Measurements from ENCODE around the gene ALDH1A1.

The ALDH1A1 gene

GRCh38 chr9:72914750-72915149 is 38.1 kb downstream of the ALDH1A1 start:
- DNase-seq = no peak

- no peak for DNase-seq
Measured at GRCh38 chr9:72913382-72914009, 39.4 kb downstream of the ALDH1A1 start.

GRCh38 chr9:72912476-72913381 is 40.1 kb downstream of the ALDH1A1 start:
- no peak for DNase-seq

- DNase-seq = no peak
Measured at GRCh38 chr9:72911816-72912215, 41.0 kb downstream of the ALDH1A1 start.

- DNase-seq = no peak
Measured at GRCh38 chr9:72911247-72911775, 41.5 kb downstream of the ALDH1A1 start.

GRCh38 chr9:72909428-72909827 is 43.4 kb downstream of the ALDH1A1 start:
- no peak for DNase-seq

GRCh38 chr9:72907421-72907820 is 45.4 kb downstream of the ALDH1A1 start:
- DNase-seq = no peak

GRCh38 chr9:72906810-72907209 is 46.0 kb downstream of the ALDH1A1 start:
- DNase-seq = no peak

GRCh38 chr9:72905514-72906480 is 47.1 kb downstream of the ALDH1A1 start:
- no peak for DNase-seq

GRCh38 chr9:72904267-72905093 is 48.4 kb downstream of the ALDH1A1 start:
- no peak for DNase-seq

GRCh38 chr9:72903103-72903502 is 49.8 kb downstream of the ALDH1A1 start:
- DNase-seq = no peak

- peak; percentile 47 for DNase-seq
Measured at GRCh38 chr9:72902268-72902667, 50.6 kb downstream of the ALDH1A1 start.

GRCh38 chr9:72899734-72900477 is 52.9 kb downstream of the ALDH1A1 start:
- no peak for DNase-seq

GRCh38 chr9:72898784-72899733 is 53.8 kb downstream of the ALDH1A1 start:
- DNase-seq = no peak

- DNase-seq = no peak
Measured at GRCh38 chr9:72898360-72898759, 54.5 kb downstream of the ALDH1A1 start.

GRCh38 chr9:72897069-72897649 is 55.7 kb downstream of the ALDH1A1 start:
- no peak for DNase-seq

- DNase-seq = no peak
Measured at GRCh38 chr9:72896439-72896838, 56.4 kb downstream of the ALDH1A1 start.

- DNase-seq = no peak
Measured at GRCh38 chr9:72895122-72895521, 57.7 kb downstream of the ALDH1A1 start.

GRCh38 chr9:72894342-72894741 is 58.5 kb downstream of the ALDH1A1 start:
- DNase-seq = no peak

- DNase-seq = no peak
Measured at GRCh38 chr9:72893437-72893836, 59.4 kb downstream of the ALDH1A1 start.

Measured in NCI-H524 treated with DMSO at 0.1 percent for 48 hours (cell line).